Mesothelial cell of epicardium (in vitro differentiated cells): ENCODE data around the gene ACAT2. TPM values are rescaled to one million over a fixed set of nuclear protein-coding genes. Genes with fewer than 3 reads are reported as not detected.
"Not testable (repeated sequence)": the region's sequence is repeated elsewhere in the genome, so short reads cannot be mapped to it uniquely, and the experiment has no call there.

ENCODE experiments used
- DNase-seq, 2 experiments: peaks; one replicate each; pipeline ENCODE4 v3.0.0; 2021; ENCODE audit warnings: low spot score in 2 of 2; ENCODE audit not compliant: unreplicated experiment in 2 of 2
- H3K27ac Mint-ChIP-seq: 2 replicates; pipeline ENCODE4 v1.8.0; 2021; ENCODE audit warnings: mixed read lengths
- H3K27me3 Mint-ChIP-seq: 2 replicates; pipeline ENCODE4 v1.8.0; 2021; ENCODE audit warnings: low read depth, mixed read lengths
- H3K36me3 Mint-ChIP-seq: 2 replicates; pipeline ENCODE4 v1.8.0; 2021; ENCODE audit warnings: mixed read lengths
- H3K4me1 Mint-ChIP-seq: 2 replicates; pipeline ENCODE4 v1.8.0; 2021; ENCODE audit warnings: mixed read lengths
- H3K4me3 Mint-ChIP-seq: 2 replicates; pipeline ENCODE4 v1.8.0; 2021; ENCODE audit warnings: mild to moderate bottlenecking, moderate library complexity, mixed read lengths
- H3K9me3 Mint-ChIP-seq: 2 replicates; pipeline ENCODE4 v1.8.0; 2021; ENCODE audit warnings: mixed read lengths
- CTCF ChIP-seq: fragments of 200-600 bp; sonication (generic); IDR thresholded peaks from one replicate; pipeline ENCODE4 v1.5.0; 2021; ENCODE audit warnings: antibody characterized with exemption; ENCODE audit not compliant: unreplicated experiment
- total RNA-seq: library from RNA; stranded (reverse); gene quantifications from 3 replicates; pipeline ENCODE4 v1.2.1, GENCODE V29; 2021

ACAT2 gene
- total RNA-seq, 1 donor from 2014 or later, result 35.8 TPM

DNA sequence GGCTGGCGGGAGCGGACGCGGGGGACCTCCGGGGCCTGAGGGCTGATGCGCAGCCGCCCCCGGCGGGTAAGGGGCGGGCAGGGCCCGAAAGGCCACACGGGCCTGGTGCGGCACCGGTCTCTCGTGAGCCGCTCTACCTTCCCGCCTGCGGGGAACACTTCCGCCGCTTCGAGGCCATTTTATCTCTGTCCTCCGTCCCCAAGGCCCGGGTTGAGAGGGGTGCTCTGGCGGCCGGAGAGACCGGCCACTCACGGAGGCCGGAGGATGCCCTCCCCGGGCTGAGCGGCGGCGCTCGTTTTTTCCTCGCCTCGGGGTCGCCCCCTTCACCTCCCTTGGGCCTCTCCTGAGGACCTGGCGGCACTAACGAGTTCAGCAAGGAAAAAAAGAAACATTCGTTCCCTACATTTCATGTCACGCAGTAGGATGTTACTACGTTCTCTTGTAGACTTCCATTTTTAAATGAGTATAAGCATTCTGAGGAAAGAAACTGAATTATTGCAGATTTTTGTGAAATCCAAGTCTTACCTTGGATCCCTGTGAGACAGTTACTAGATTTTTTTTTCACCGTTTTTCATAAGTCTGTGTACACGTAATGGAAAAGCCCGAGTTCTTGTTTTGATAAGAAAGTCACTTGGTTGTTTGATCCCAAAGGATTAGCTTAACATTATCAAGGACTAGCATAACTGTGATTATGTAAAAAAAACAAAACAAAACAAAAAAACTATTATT lies 34.0 kb upstream of the ACAT2 start:
- peaks cover 14% of the 10 kb centered on the region for H3K36me3 Mint-ChIP-seq
- peaks cover 5% of the 10 kb centered on the region for H3K9me3 Mint-ChIP-seq
- peak overlapping the region; percentile 98 for H3K27ac Mint-ChIP-seq
- no peak for TF ChIP-seq CTCF
- DNase-seq, result no peak
- peaks cover 28% of the 10 kb centered on the region for H3K4me1 Mint-ChIP-seq
- H3K4me3 Mint-ChIP-seq, result peak overlapping the region; percentile 87
- no peaks in the 10 kb centered on the region for H3K27me3 Mint-ChIP-seq

DNA sequence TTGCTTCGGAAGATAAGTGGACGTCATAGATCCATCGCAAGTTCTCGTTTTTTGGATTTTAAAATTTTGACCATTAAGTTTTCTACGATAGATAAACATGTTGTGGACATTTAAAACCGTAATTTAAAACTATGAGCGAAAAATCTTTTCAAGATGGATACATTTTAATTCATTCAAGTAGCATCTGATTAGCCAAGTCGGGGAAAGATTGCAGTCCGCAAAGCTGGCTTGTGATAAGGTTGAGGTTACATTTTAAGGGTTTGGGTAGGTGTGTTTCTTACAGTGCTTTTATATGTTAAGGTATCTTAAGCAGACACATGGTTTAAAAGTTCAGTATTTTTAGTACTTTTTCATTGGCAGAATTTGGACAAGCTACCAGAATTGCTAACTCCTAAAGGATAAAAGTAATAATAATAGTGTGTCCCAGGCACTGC lies 33.3 kb upstream of the ACAT2 start:
- peak overlapping the region; percentile 98 for H3K27ac Mint-ChIP-seq
- peaks cover 28% of the 10 kb centered on the region for H3K4me1 Mint-ChIP-seq
- H3K27me3 Mint-ChIP-seq, result no peaks in the 10 kb centered on the region
- no peak for TF ChIP-seq CTCF
- peak overlapping the region; percentile 87 for H3K4me3 Mint-ChIP-seq
- H3K9me3 Mint-ChIP-seq, result no peaks in the 10 kb centered on the region
- DNase-seq, result no peak
- H3K36me3 Mint-ChIP-seq, result peaks cover 7% of the 10 kb centered on the region

DNA sequence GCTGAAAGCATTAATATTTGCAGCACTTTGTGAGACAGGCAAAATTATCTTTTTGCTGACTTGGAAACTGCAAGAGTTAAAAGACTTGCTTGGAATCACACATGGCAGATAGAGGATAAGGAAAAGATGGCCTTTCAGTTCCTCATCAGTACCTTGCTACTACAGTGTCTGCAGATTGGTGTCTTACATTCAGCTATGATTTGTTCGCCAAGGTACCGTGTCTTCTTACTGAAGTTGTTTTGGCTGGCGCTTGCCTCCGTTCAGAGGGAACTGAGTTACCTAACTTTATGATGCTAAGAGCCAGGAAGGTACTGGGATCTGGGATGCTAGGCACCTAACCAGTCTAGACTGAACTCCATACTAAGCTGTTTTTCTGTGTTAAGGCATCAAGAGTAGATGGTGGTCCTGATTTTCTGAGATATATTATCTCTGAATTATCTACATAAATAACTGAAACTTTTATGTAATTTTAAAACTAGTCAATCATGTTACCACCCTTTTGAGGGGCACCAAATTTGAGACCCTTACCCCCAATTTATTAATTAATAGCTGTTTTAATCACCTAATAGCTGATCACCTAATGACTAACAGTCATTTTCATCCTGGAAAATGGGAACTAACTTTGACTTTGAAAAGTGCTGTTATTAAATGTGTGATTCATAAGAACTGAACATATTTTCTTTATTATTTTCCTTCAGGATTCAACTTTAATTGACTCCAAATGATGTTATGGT lies 32.1 kb upstream of the ACAT2 start:
- DNase-seq, result no peak
- no peaks in the 10 kb centered on the region for H3K27me3 Mint-ChIP-seq
- TF ChIP-seq CTCF, result no peak
- H3K4me3 Mint-ChIP-seq, result peak overlapping the region; percentile 87
- H3K9me3 Mint-ChIP-seq, result no peaks in the 10 kb centered on the region
- no peaks in the 10 kb centered on the region for H3K36me3 Mint-ChIP-seq
- peak overlapping the region; percentile 64 for H3K27ac Mint-ChIP-seq
- H3K4me1 Mint-ChIP-seq, result peaks cover 28% of the 10 kb centered on the region

DNA sequence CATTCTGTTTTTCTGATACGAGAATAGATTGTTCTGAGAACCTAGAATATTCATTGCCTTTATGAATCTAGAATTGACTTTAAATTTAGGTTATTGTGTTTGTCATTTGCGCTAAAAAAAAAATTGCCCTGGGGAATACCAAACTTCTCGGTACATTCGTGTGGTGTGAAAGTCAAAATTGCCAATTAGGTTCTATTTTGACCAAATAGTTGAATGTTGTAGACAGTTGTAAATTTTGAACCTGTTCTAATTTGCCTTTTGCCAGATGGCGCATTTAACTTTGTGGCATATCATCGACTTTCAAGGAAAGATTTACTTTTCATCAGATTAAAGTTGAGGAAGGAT lies 31.5 kb upstream of the ACAT2 start:
- Mint-ChIP-seq H3K27me3 (no peaks in the 10 kb centered on the region), H3K4me1 (peaks cover 28% of the 10 kb centered on the region), H3K9me3 (no peaks in the 10 kb centered on the region), H3K36me3 (no peaks in the 10 kb centered on the region), H3K4me3 (no peak overlapping the region), H3K27ac (peak overlapping the region; percentile 47)
- TF ChIP-seq CTCF, result no peak
- no peak for DNase-seq

DNA sequence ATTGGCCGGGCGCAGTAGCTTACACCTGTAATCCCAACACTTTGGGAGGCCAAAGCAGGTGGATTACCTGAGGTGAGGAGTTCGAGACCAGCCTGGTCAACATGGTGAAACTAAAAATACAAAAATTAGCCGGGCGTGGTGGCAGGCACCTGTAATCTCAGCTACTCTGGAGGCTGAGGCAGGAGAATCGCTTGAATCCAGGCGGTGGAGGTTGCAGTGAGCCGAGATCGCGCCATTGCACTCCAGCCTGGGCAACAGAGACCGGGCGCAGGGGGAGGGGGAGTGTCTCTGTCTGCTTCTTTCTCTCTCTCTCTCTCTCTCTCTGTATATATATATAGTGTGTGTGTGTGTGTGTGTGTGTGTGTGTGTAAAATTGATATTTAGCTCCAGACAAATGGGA lies 29.3 kb upstream of the ACAT2 start:
- Mint-ChIP-seq H3K27ac (peak overlapping the region; percentile 30), H3K4me1 (peaks cover 21% of the 10 kb centered on the region)
- H3K27me3 Mint-ChIP-seq, DNase-seq, H3K9me3 Mint-ChIP-seq, H3K4me3 Mint-ChIP-seq, H3K36me3 Mint-ChIP-seq: not testable (repeated sequence)

DNA sequence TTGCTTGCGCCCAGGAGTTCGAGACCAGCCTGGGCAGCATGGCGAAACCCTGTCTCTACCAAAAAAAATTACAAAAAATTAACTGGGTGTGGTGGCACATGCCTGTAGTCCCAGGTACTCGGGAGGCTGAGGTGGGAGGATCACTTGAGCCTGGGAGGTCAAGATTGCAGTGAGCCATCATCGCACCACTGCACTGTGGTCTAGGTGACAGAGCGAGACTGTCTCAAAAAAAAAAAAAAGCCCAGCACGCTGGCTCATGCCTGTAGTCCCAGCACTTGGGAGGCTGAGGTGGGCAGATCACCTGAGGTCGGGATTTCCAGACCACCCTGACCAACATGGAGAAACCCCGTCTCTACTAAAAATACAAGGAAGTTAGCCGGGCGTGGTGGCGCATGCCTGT lies 28.4 kb upstream of the ACAT2 start:
- H3K4me1 Mint-ChIP-seq, result peaks cover 26% of the 10 kb centered on the region
- DNase-seq, H3K36me3 Mint-ChIP-seq, H3K27ac Mint-ChIP-seq, H3K27me3 Mint-ChIP-seq, H3K9me3 Mint-ChIP-seq, H3K4me3 Mint-ChIP-seq: not testable (repeated sequence)
